Measurements from ENCODE around the gene LPCAT3. TPM values are rescaled to one million over a fixed set of nuclear protein-coding genes. Genes with fewer than 3 reads are reported as not detected.

The LPCAT3 gene
- total and polyA plus RNA-seq, 2 of the 13 experiments (the other 11 are each of a cell fraction or from before 2014, with no cell fraction given) = 44.5 to 64.3 TPM

- TF ChIP-seq ZNF562 (CRISPR knock-in tag; IDR thresholded peaks at IDR 0.05; ENCODE audit: borderline replicate concordance) (no peak), ZFP36 (IDR thresholded peaks at IDR 0.05; ENCODE audit: borderline replicate concordance, low read depth, low read length, partially characterized antibody) (no peak), ZNF777 (CRISPR knock-in tag; IDR thresholded peaks at IDR 0.05) (no peak), ATM (IDR thresholded peaks at IDR 0.05; ENCODE audit: borderline replicate concordance) (no peak), THAP9 (CRISPR knock-in tag; IDR thresholded peaks at IDR 0.05; ENCODE audit: borderline replicate concordance) (no peak), ZNF512 (CRISPR knock-in tag; IDR thresholded peaks at IDR 0.05) (no peak), ZNF33A (CRISPR knock-in tag; IDR thresholded peaks at IDR 0.05; ENCODE audit: borderline replicate concordance) (no peak), NFAT5 (CRISPR knock-in tag; IDR thresholded peaks at IDR 0.05) (no peak), IRX3 (CRISPR knock-in tag; IDR thresholded peaks at IDR 0.05; ENCODE audit: borderline replicate concordance, low read depth) (no peak), ZNF773 (CRISPR knock-in tag; IDR thresholded peaks at IDR 0.05; ENCODE audit: borderline replicate concordance) (no peak), DMTF1 (CRISPR knock-in tag; IDR thresholded peaks at IDR 0.05) (no peak), REXO4 (CRISPR knock-in tag; IDR thresholded peaks at IDR 0.05; ENCODE audit: borderline replicate concordance) (no peak), TOE1 (CRISPR knock-in tag; IDR thresholded peaks at IDR 0.05) (no peak), KDM3A (CRISPR knock-in tag; IDR thresholded peaks at IDR 0.05; ENCODE audit: low read depth) (0 out of 2 replicates have a peak, but pooled peaks have one; percentile 7), TGIF2 (CRISPR knock-in tag; IDR thresholded peaks at IDR 0.05) (peak; percentile 66; the same call in 1 of the 2 replicates), EZH2 (conservative IDR thresholded peaks at IDR 0.05; ENCODE audit: low read depth, low read length) (no peak)
These were observed 36.9 kb downstream of the LPCAT3 start (continued) for GRCh38 chr12:6981152-6982052.

Data from HepG2 (cell line).